Liver (tissue), 3 donors: Measurements from ENCODE around the gene SPATA17.

ENCODE experiments used
- ATF3 ChIP-seq: IDR thresholded peaks from 2 replicates; pipeline ENCODE4 v1.6.1; 2016; ENCODE audit warnings: antibody characterized with exemption
- CTCF ChIP-seq: fragments of 150-350 bp; IDR thresholded peaks from 2 replicates; pipeline ENCODE4 v1.5.1; 2017; ENCODE audit warnings: improper control_type of control experiment, low read depth, low read length; ENCODE audit not compliant: missing input control
- HNF4G ChIP-seq: IDR thresholded peaks from 2 replicates; pipeline ENCODE4 v1.6.1; 2016; ENCODE audit warnings: antibody characterized with exemption
- JUND ChIP-seq, 2 donors: IDR thresholded peaks; 2 replicates each; pipeline ENCODE4 v1.6.1; 2016; ENCODE audit warnings: antibody characterized with exemption in 2 of 2
- RAD21 ChIP-seq, 2 donors: IDR thresholded peaks; 2 replicates each; pipeline ENCODE4 v1.6.1; 2016; ENCODE audit warnings: antibody characterized with exemption in 2 of 2, mild to moderate bottlenecking in 2 of 2
- ZBTB33 ChIP-seq: IDR thresholded peaks from 2 replicates; pipeline ENCODE4 v1.6.1; 2016; ENCODE audit warnings: antibody characterized with exemption
- donor health status: healthy.
- donor health status: healthy.

- TF ChIP-seq ZBTB33 (no peak), CTCF (no peak), RAD21 (IDR thresholded peaks at IDR 0.05) (no peak), HNF4G (no peak), ATF3 (no peak), JUND (IDR thresholded peaks at IDR 0.05) (no peak)
Observed at GRCh38 chr1:217599154-217599553, 32.0 kb upstream of the SPATA17 start.
